Nephron (organoid): ENCODE measurements around the gene CALY.

Experiments
- H3K27ac Mint-ChIP-seq, 3 experiments: 2 replicates each; pipeline ENCODE4 v1.8.0; 2020; ENCODE audit warnings: mixed read lengths in 3 of 3, mild to moderate bottlenecking in 2 of 3, moderate library complexity in 1 of 3
- H3K27me3 Mint-ChIP-seq: 2 replicates; pipeline ENCODE4 v1.8.0; 2021; ENCODE audit warnings: low read depth, mild to moderate bottlenecking, moderate library complexity, mixed read lengths
- H3K36me3 Mint-ChIP-seq: 2 replicates; pipeline ENCODE4 v1.8.0; 2020; ENCODE audit warnings: low read depth, mixed read lengths
- H3K4me1 Mint-ChIP-seq: 2 replicates; pipeline ENCODE4 v1.8.0; 2020; ENCODE audit warnings: mixed read lengths
- H3K4me3 Mint-ChIP-seq, 3 experiments: 2 replicates each; pipeline ENCODE4 v1.8.0; 2020; ENCODE audit warnings: mild to moderate bottlenecking in 3 of 3, mixed read lengths in 3 of 3, moderate library complexity in 2 of 3
- H3K9me3 Mint-ChIP-seq: 2 replicates; pipeline ENCODE4 v1.8.0; 2020; ENCODE audit warnings: mixed read lengths
- CTCF ChIP-seq, 3 experiments: fragments of 200-600 bp; sonication (generic); IDR thresholded peaks; one replicate each; pipeline ENCODE4 v1.5.0; 2021; ENCODE audit warnings: antibody characterized with exemption in 3 of 3; ENCODE audit not compliant: unreplicated experiment in 3 of 3

CALY gene

GRCh38 chr10:133354672-133355240, 18.1 kb upstream of the CALY start:
- no peak for TF ChIP-seq CTCF (IDR thresholded peaks at IDR 0.05; ENCODE audit: unreplicated experiment in 3 of 3)
- H3K27ac Mint-ChIP-seq: no peak overlapping the region
- H3K27me3 Mint-ChIP-seq: no peaks in the 10 kb centered on the region
- no peaks in the 10 kb centered on the region for H3K9me3 Mint-ChIP-seq
- no peaks in the 10 kb centered on the region for H3K36me3 Mint-ChIP-seq
- H3K4me1 Mint-ChIP-seq: peaks cover under 1% of the 10 kb centered on the region
- no peak overlapping the region for H3K4me3 Mint-ChIP-seq

GRCh38 chr10:133353988-133354605, 17.4 kb upstream of the CALY start:
- Mint-ChIP-seq H3K4me1 (no peaks in the 10 kb centered on the region), H3K9me3 (no peaks in the 10 kb centered on the region), H3K4me3 (no peak overlapping the region), H3K27ac (no peak overlapping the region), H3K36me3 (no peaks in the 10 kb centered on the region), H3K27me3 (no peaks in the 10 kb centered on the region)
- no peak for TF ChIP-seq CTCF (IDR thresholded peaks at IDR 0.05; ENCODE audit: unreplicated experiment in 3 of 3)

GRCh38 chr10:133353202-133353959, 16.7 kb upstream of the CALY start:
- Mint-ChIP-seq H3K4me3 (no peak overlapping the region), H3K27ac (no peak overlapping the region), H3K27me3 (no peaks in the 10 kb centered on the region), H3K9me3 (no peaks in the 10 kb centered on the region), H3K4me1 (no peaks in the 10 kb centered on the region), H3K36me3 (no peaks in the 10 kb centered on the region)
- TF ChIP-seq CTCF (IDR thresholded peaks at IDR 0.05; ENCODE audit: unreplicated experiment in 3 of 3): no peak

GRCh38 chr10:133351408-133352318, 15.0 kb upstream of the CALY start:
- H3K36me3 Mint-ChIP-seq: no peaks in the 10 kb centered on the region
- H3K27me3 Mint-ChIP-seq: no peaks in the 10 kb centered on the region
- no peaks in the 10 kb centered on the region for H3K9me3 Mint-ChIP-seq
- no peak overlapping the region for H3K27ac Mint-ChIP-seq
- no peaks in the 10 kb centered on the region for H3K4me1 Mint-ChIP-seq
- no peak for TF ChIP-seq CTCF (IDR thresholded peaks at IDR 0.05; ENCODE audit: unreplicated experiment in 3 of 3)
- no peak overlapping the region for H3K4me3 Mint-ChIP-seq

GRCh38 chr10:133350950-133351329, 14.2 kb upstream of the CALY start:
- no peak for TF ChIP-seq CTCF (IDR thresholded peaks at IDR 0.05; ENCODE audit: unreplicated experiment in 3 of 3)
- H3K27me3 Mint-ChIP-seq: peaks cover 4% of the 10 kb centered on the region
- no peaks in the 10 kb centered on the region for H3K4me1 Mint-ChIP-seq
- H3K36me3 Mint-ChIP-seq: no peaks in the 10 kb centered on the region
- no peaks in the 10 kb centered on the region for H3K9me3 Mint-ChIP-seq
- H3K4me3 Mint-ChIP-seq: no peak overlapping the region
- H3K27ac Mint-ChIP-seq: no peak overlapping the region
